ENCODE data around the gene ACRV1. TPM values are rescaled to one million over a fixed set of nuclear protein-coding genes. Genes with fewer than 3 reads are reported as not detected.

Gene ACRV1
- polyA plus RNA-seq, 1 of the 3 experiments (the other 2 are of a cell fraction) = not detected

GRCh38 chr11:125679397-125679796 is 1.2 kb downstream of the ACRV1 start:
- Histone ChIP-seq H3K27ac (ENCODE audit: low read depth in 2 of 2, low read length in 1 of 2) (no peak overlapping the region), H2AFZ (ENCODE audit: low read depth) (no peak overlapping the region), H3F3A (replicated peaks; ENCODE audit: insufficient read depth) (no peaks in the 10 kb centered on the region), H3K36me3 (replicated peaks in 1 of 2; ENCODE audit: control insufficient read depth in 1 of 2, insufficient read depth in 2 of 2, low read length in 1 of 2) (peaks cover 5 to 15% of the 10 kb centered on the region in 2 experiments), H3K4me1 (ENCODE audit: control insufficient read depth in 1 of 2, insufficient read depth in 2 of 2, low read depth in 1 of 2, low read length in 1 of 2) (no peaks in the 10 kb centered on the region), H3K9ac (no peak overlapping the region), H3K4me3 (ENCODE audit: low read depth in 2 of 2, low read length in 1 of 2) (no peak overlapping the region), H3K27me3 (ENCODE audit: insufficient read depth) (no peaks in the 10 kb centered on the region), H3K9me2 (no peaks in the 10 kb centered on the region), H3K9me3 (no peaks in the 10 kb centered on the region), H4K20me1 (ENCODE audit: insufficient read depth) (no peaks in the 10 kb centered on the region), H3K79me2 (ENCODE audit: insufficient read depth) (no peaks in the 10 kb centered on the region), H3K4me2 (no peak overlapping the region)
- no peak for DNase-seq
- TF ChIP-seq GATA2 (CRISPR knock-in tag; IDR thresholded peaks at IDR 0.05) (no peak), JUND (IDR thresholded peaks at IDR 0.05) (no peak), NRF1 (IDR thresholded peaks at IDR 0.05; ENCODE audit: low read depth, low read length) (no peak), SMC3 (IDR thresholded peaks at IDR 0.05; ENCODE audit: low read depth, low read length) (no peak)
- TF ChIP-seq, protein P1, sequence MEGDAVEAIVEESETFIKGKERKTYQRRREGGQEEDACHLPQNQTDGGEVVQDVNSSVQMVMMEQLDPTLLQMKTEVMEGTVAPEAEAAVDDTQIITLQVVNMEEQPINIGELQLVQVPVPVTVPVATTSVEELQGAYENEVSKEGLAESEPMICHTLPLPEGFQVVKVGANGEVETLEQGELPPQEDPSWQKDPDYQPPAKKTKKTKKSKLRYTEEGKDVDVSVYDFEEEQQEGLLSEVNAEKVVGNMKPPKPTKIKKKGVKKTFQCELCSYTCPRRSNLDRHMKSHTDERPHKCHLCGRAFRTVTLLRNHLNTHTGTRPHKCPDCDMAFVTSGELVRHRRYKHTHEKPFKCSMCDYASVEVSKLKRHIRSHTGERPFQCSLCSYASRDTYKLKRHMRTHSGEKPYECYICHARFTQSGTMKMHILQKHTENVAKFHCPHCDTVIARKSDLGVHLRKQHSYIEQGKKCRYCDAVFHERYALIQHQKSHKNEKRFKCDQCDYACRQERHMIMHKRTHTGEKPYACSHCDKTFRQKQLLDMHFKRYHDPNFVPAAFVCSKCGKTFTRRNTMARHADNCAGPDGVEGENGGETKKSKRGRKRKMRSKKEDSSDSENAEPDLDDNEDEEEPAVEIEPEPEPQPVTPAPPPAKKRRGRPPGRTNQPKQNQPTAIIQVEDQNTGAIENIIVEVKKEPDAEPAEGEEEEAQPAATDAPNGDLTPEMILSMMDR (IDR thresholded peaks at IDR 0.05) = peak; percentile 48
- ChIA-PET POLR2A (no interaction called here), CTCF (interaction anchor here (0.8 to 1.4 kb wide), 5 partner anchors 11 to 202 kb away, joined by 3 to 4 read pairs (median 3); no protein-coding TSS in a partner anchor)
- 95% methylated on average over 4 of the region's 4 CpGs for WGBS (ENCODE audit: low lambda C conversion rate)

GRCh38 chr11:125675196-125675595 is 5.5 kb downstream of the ACRV1 start:
- Histone ChIP-seq H3F3A (replicated peaks; ENCODE audit: insufficient read depth) (no peaks in the 10 kb centered on the region), H2AFZ (ENCODE audit: low read depth) (no peak overlapping the region), H4K20me1 (ENCODE audit: insufficient read depth) (no peaks in the 10 kb centered on the region), H3K9me2 (no peaks in the 10 kb centered on the region), H3K79me2 (ENCODE audit: insufficient read depth) (no peaks in the 10 kb centered on the region), H3K4me2 (no peak overlapping the region), H3K36me3 (replicated peaks in 1 of 2; ENCODE audit: control insufficient read depth in 1 of 2, insufficient read depth in 2 of 2, low read length in 1 of 2) (peaks cover 12 to 20% of the 10 kb centered on the region in 2 experiments), H3K4me1 (ENCODE audit: control insufficient read depth in 1 of 2, insufficient read depth in 2 of 2, low read depth in 1 of 2, low read length in 1 of 2) (no peaks in the 10 kb centered on the region), H3K9ac (no peak overlapping the region), H3K9me3 (no peaks in the 10 kb centered on the region), H3K27ac (ENCODE audit: low read depth in 2 of 2, low read length in 1 of 2) (no peak overlapping the region), H3K4me3 (ENCODE audit: low read depth in 2 of 2, low read length in 1 of 2) (no peak overlapping the region), H3K27me3 (ENCODE audit: insufficient read depth) (no peaks in the 10 kb centered on the region)
- ChIA-PET CTCF (no interaction called here), POLR2A (no interaction called here)
- TF ChIP-seq PBX3 (IDR thresholded peaks at IDR 0.05) (no peak), NFIC (IDR thresholded peaks at IDR 0.05; ENCODE audit: borderline replicate concordance) (no peak), JUND (IDR thresholded peaks at IDR 0.05) (no peak), MEF2A (IDR thresholded peaks at IDR 0.05; ENCODE audit: borderline replicate concordance, low read depth) (no peak), MXI1 (IDR thresholded peaks at IDR 0.05; ENCODE audit: low read depth, low read length) (no peak), YY1 (IDR thresholded peaks at IDR 0.05; ENCODE audit: low read depth) (no peak), IRF3 (IDR thresholded peaks at IDR 0.05; ENCODE audit: low read depth, low read length) (no peak)
- WGBS (ENCODE audit: low lambda C conversion rate) = 88% methylated on average over 2 of the region's 2 CpGs
- no peak for DNase-seq

Data from SK-N-SH (cell line).